SK-MEL-5 (cell line): Measurements from ENCODE around the gene BHLHE41. TPM values are rescaled to one million over a fixed set of nuclear protein-coding genes. Genes with fewer than 3 reads are reported as not detected.

ENCODE experiments used
- DNase-seq: peaks from one replicate; pipeline ENCODE4 v3.0.0-alpha.2; 2016; ENCODE audit warnings: low read depth, low spot score
- in situ Hi-C: cut with HindIII; loops from 2 replicates; pipeline ENCODE4 v1.10.0; 2016; ENCODE audit warnings: low sequenced_read_pairs, high pct_unique_total_duplicates, low pct_unique_long_range_greater_than_20kb
- total RNA-seq: library from RNA; depleted of rRNA; stranded (reverse); fragments of >200 nt; shearing (Covaris generic); gene quantifications from 2 replicates; pipeline ENCODE4 v1.2.3, GENCODE V29; 2014; rRNA removed

Gene BHLHE41
- total RNA-seq, 1 experiment from 2014 or later: 9.5 TPM

DNA sequence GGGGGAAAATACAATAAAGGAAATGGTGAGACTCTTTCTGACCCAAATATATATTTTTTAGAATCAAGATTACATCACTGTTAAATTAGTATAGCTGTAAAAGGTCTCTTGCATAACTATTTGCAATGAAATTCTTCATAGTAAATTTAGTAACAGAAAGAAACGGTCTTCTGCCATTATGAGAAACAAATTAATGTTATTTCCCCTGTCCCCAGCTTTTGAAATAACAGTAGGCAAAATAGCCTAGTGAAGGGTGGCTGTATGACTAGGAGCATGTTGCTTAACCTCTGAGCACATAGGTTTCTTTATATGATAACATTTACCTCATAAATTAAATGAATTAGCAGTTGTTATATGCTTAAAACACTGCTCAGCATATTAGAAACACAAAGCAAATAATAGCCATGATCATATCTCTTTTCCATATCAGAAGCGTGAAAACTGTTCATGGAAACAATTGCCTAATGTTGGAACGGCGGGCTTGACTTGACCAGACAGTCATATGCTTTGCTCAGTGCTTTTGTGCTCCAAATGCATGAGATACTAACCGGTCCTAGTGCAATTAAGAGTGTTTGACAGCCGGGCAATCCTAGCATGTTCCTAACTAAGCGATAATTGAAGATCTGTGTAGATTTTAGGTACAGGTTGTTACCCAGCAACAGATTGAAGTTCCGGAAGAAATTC lies 24.0 kb downstream of the BHLHE41 start:
- in situ Hi-C loops: no loop called here
- no peak for DNase-seq

DNA sequence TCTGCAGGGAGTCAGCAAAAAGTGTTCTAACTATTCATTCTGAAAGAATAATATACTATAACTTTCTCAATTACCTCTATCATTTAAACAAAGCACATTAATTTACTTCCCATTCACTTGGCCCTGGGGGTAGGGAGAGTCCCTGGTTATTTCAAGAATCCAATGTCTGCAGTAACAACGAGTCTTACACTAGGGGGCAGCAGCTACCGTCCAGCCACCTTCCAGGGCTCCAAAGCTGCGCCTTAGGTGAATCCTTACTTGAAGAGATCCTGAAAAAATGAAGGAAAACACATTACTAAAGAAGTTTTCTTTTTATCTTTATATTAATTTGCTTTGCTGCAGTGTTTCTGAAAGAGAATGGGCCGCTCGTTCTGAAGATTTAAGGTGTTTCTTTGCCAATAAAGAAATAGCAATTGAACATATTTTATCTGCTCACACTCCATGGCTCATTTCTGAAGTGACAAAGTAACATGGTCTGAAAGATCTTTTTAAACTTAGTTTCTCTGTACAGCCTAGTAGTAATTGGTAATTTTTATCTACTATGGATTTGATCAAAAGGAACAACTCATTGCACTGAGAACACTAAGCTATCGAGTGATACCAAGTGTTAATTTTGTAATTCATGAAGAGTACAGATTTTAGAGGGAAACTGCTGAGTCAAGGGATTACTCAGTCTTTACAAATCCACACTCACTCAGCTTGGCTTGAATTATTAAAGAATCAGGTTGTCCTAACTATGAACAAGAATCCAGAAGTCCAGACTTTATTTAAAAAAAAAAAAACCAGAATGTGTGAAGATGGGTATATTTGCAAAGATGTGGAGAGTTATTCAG lies 27.6 kb downstream of the BHLHE41 start:
- DNase-seq: peak; percentile 81

DNA sequence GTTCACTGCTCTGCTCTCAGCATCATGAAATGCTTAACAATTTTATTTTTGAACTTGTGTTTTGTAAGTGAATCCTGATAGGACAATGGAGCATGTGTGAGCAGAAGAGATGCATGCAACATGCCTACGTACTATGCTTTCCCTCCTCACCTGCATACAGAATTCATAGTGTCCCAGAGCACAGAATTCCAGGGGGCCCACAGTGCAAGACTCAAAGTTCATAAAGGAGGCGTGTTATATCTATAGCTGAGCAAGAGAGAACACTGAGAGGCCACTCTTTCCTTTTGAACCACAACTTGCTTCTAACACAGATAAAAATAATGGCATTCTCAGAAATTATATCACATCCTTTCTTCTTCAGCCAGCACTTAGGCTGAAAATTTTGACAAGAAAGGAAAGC lies 28.8 kb downstream of the BHLHE41 start:
- DNase-seq: no peak
- in situ Hi-C loops: no loop called here

More for the DNA sequence above, 27.6 kb downstream of the BHLHE41 start:
- in situ Hi-C loops: no loop called here

DNA sequence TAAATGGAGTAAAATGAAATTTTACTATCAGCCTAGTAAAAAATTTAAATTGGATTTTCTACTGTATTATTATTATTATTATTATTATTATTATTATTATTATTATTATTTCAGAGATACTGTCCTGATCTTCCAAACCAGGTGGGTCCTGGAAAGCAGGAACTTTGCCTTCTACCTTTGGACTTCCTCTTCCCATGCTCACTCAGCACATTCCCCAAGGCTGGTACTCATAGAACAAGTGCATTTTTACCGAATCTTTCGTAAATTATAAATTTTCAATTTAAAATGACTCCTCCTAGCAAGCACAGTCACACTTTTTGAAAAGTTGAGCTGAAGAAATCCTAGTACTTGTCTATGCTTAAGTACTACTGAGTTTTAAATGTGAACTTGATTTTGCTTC lies 29.7 kb downstream of the BHLHE41 start:
- in situ Hi-C loops: no loop called here
- DNase-seq: no peak

DNA sequence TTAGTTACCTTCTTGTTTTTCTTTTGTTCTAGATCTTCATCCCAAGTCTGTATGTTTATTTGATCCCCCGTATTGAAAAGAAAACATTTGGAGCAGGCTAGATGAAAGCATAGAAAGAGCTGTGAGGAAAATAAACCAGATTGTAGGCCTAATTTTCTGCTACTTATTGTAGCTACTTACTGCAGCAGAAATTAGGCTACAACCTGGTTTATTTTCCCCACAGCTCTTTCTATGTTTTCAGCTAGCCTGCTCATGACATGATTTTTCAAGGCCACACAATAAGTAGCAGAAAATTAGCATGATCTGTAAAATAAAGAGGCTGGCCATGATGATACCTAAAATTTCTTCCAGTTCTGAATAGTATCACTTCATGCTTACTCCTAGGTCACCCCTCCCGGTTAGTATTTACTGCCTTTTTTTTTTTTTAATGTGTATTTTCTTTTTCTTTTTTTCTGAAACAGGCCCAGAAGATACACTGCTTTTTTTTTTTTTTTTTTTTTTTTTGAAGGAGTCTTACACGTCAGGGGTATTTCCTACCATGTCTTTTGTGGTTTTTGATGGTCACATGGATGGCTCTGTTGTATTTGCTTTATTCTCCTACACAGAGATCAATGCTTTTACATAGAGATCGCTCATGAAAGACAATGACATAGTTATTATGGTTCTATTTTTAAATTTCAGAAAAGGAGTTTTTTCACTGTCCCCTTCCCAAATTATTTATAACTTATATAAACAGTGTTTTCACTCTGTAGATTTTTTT lies 32.3 kb downstream of the BHLHE41 start:
- DNase-seq: peak; percentile 51
- in situ Hi-C loops: no loop called here

DNA sequence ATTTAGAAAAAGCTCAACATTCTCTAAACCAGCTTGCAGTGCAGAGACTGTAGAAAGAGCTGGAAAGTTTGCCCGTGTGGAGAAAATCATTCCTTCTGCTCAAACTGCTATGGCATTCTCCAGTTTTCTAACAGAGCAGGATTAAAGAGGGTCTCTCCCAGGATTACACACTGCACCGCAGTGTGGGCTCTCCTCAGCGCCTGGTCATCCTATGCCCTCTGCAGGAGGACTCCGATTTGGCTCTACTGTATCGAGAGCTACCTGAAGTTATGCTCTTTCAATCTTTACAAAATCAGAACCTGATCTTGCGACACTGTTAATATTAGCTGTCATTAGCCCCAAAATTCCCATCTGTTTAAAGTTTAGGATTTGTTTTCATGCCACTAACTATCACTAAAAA lies 33.0 kb downstream of the BHLHE41 start:
- DNase-seq: peak; percentile 23
- in situ Hi-C loops: no loop called here

DNA sequence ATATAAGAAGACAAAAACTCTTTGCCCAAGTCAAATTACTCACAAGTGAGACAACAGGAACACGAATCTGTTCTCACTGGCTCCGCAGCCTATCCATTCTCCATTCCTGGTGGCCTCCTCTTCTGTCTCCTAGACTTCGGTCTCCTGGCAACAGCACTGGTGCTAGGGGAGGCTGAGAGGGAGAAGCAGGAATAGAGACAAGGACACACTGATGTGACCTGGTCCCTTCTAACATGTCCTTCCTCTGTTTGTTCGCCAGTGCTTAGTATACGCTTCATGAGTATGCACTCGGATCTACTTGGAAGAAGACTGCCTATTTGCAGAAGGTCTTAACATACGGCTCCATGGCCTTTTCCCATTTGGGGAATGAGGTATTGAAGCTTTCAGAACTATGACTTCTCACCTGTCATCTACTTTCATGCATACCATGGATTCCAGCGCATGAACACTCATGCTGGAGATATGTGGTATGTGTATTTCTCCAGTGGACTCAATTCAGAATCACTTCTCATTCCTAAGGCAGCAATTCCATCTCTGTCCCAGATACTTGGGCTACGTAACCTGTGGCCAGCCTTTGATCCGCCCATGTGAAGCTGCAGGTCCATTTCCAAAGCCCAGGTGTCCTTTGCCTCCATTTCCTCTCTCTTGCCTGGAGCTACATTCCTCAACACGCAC lies 33.9 kb downstream of the BHLHE41 start:
- in situ Hi-C loops: no loop called here
- no peak for DNase-seq

DNA sequence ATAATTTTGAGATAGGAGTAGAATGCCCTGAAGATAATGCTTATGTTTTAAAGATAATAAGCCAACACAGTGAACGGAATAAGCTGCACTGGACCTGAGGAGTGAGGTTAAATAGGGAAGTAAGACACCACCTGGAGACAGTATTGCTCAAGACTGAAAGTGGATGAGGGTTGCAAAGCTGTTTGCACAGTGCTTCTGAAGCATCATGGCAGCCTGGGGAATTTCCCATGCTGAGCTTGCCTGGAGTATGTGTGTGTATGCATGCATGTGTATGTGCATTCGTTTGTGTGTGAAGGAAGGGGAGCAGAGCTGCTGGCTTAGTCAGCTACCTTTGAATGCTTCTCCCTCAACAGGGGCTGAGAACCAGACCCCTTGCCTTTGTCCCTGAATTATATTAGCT lies 35.8 kb downstream of the BHLHE41 start:
- DNase-seq: no peak
- in situ Hi-C loops: no loop called here

DNA sequence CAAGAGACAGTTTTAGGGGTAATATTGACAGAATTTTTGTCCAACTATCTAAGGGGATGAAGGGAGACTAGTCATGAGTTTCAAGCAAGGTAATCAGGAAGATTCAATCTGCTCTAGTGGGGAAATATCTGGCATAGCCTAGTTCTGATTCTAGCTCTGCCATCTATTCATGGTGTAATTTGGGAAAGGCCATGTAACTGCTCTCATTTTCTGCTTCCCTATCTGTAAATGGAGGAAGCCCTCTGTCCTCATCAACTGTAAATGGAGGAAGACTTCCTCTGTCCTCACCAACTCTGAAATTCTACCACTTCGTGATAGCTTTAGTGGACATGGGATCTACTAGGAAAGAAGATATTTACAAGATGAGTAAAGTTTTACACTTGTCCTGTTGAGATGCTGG lies 37.9 kb downstream of the BHLHE41 start:
- DNase-seq: no peak
- in situ Hi-C loops: no loop called here

DNA sequence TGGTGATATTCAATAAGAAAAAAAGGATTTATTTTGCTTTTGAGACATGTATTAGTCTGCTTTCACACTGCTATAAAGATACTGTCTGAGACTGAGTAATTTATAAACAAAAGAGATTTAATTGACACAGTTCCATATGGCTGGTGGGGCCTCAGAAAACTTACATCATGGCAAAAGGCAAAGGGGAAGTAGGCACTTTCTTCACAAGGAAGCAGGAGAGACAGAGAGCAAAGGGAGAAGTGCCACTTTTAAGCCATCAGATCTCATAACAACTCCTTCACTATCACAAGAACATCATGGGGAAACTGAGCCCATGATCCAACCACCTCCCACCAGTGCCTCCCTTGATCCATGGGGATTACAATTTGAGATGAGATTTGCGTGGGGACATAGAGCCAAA lies 43.9 kb downstream of the BHLHE41 start:
- in situ Hi-C loops: no loop called here

DNA sequence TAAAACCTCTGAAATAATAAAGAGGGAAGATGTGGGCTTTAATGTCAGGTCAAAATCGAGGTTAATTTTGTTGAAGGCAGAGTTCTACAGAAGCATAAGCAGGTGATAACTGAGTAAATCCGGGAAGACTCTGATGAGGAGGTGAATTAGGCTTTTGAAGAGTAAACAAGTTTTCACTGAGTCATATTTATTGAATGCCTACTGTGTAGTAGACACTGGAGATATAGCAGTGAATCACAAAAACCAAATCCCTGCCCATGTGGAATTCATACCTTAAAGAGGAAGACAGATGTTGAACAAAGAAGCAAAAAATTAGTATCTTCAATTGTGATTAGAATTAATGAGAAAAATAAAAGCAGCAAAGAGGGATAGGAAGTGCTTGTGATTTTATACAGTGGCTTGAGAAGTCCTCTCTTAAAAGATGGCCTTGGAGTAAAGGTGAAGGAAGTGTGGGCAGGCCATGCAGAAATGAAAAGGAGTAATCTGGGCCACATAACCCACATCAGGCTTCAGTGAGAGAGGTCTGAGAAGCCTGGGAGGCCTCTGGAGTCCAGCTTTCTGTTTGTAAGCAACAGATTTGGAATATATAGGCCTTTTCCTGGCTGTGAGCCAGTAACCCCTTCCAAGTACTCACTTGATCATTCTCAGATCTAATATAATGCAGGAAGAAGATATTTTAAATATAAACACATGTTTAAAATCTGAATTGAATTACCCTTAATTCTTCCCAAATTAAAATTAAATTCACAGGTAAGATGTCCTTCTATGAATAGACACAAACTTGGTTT lies 46.7 kb downstream of the BHLHE41 start:
- DNase-seq: no peak
- in situ Hi-C loops: no loop called here

More for the DNA sequence above, 43.9 kb downstream of the BHLHE41 start:
- DNase-seq: no peak

Other genes starting within 250 kb of the BHLHE41 start
- gene RASSF8, start 166.4 kb downstream of the BHLHE41 start, total RNA-seq: 47.9 and 60.7 TPM in 2 replicates
- 2.2 and 2.9 TPM in 2 replicates for gene SSPN, start 70.5 kb upstream of the BHLHE41 start, total RNA-seq